ENCODE results near the gene CYP11A1. TPM values are rescaled to one million over a fixed set of nuclear protein-coding genes. Genes with fewer than 3 reads are reported as not detected.

The CYP11A1 gene
- polyA plus RNA-seq, 3 donors, result not detected

DNA sequence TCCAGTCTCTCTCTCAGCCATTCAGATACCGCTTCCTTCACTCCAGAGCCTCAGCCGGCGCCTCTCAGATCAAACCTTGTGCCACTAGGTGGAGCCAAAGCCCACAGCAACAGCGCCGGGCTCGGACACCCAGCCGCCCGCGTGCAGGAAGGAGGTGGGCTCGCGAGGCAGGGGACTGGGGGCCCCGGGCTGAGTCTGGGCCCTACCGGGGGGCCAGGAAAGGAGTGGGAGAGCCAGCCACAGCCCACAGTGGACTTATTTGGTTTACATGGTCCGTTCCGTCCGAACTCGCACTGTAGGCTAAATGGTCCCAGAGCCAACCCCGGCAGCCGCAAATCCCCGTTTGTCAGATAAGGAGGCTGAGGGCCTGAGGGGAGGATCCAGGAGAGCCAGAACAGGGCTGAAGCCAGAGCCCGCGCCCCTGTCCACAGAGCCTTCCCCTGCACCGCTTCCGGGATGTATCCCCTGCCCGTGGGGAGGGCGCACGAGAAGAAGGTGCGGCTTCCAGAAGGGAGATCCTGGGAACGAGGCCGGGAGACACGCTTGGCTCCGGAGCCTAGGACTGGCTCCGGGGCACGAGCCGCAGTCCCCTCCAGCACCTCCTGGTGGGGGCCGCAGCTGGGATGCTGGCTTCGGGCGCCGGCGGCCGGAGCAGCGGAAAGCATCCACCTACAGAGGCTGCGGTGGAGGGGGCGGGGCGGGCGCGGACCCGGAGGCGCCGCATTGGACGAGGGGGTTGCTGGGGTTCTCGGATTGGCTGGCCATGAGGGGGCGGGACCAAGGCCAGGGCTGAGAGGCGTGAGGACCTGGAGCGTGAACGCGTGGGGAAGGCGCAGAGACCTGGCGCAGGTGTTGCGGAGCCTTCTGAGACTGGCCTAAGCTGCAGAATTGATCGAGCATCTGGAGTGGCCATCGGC is 6.5 kb upstream of the CYP11A1 start:
- H3K36me3 ChIP-seq (replicated peaks in 1 of 2; ENCODE audit: control insufficient read depth in 1 of 2, insufficient read depth in 2 of 2, low read length in 2 of 2), result no peaks in the 10 kb centered on the region
- peaks cover 3 to 21% of the 10 kb centered on the region in 2 donors for H3K27me3 ChIP-seq (ENCODE audit: control insufficient read depth in 2 of 2, insufficient read depth in 2 of 2, low read length in 2 of 2)
- intact Hi-C loops (cut with micrococcal nuclease), result loop anchor here (2.0 to 10.0 kb wide), 5 partner anchors 65 to 393 kb away; no protein-coding TSS in a partner anchor
- H3K4me3 ChIP-seq (replicated peaks in 1 of 3; ENCODE audit: low read depth in 2 of 3, low read length in 3 of 3), result peak overlapping the region; percentile 46 to 82 (median 63)
- H3K36me3 Mint-ChIP-seq, result no peaks in the 10 kb centered on the region
- peaks cover 20% of the 10 kb centered on the region for H3K4me1 Mint-ChIP-seq
- H2AFZ ChIP-seq (ENCODE audit: insufficient read depth, low read depth, low read length, poor library complexity, severe bottlenecking), result peak overlapping the region; percentile 92
- peak; percentile 80 to 87 (median 83) for DNase-seq
- TF ChIP-seq, protein P1, sequence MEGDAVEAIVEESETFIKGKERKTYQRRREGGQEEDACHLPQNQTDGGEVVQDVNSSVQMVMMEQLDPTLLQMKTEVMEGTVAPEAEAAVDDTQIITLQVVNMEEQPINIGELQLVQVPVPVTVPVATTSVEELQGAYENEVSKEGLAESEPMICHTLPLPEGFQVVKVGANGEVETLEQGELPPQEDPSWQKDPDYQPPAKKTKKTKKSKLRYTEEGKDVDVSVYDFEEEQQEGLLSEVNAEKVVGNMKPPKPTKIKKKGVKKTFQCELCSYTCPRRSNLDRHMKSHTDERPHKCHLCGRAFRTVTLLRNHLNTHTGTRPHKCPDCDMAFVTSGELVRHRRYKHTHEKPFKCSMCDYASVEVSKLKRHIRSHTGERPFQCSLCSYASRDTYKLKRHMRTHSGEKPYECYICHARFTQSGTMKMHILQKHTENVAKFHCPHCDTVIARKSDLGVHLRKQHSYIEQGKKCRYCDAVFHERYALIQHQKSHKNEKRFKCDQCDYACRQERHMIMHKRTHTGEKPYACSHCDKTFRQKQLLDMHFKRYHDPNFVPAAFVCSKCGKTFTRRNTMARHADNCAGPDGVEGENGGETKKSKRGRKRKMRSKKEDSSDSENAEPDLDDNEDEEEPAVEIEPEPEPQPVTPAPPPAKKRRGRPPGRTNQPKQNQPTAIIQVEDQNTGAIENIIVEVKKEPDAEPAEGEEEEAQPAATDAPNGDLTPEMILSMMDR (IDR thresholded peaks at IDR 0.05), result peak; percentile 97
- WGBS (ENCODE audit: insufficient coverage), result under 1% methylated on average over 62 of the region's 62 CpGs
- peak overlapping the region; percentile 95 for H3K4me2 ChIP-seq (replicated peaks; ENCODE audit: extremely low read depth, low read length, poor library complexity, severe bottlenecking)
- H3K4me3 Mint-ChIP-seq, result peak overlapping the region; percentile 75 to 88
- H3K79me2 ChIP-seq (ENCODE audit: insufficient read depth, low read length), result no peaks in the 10 kb centered on the region
- H3K27ac Mint-ChIP-seq, result no peak overlapping the region
- H4K20me1 ChIP-seq (ENCODE audit: insufficient read depth, low read length), result peaks cover 6% of the 10 kb centered on the region
- H3K27ac ChIP-seq (ENCODE audit: low read depth in 1 of 2, low read length in 2 of 2), result no peak overlapping the region
- no peaks in the 10 kb centered on the region for H3K9me3 Mint-ChIP-seq
- peaks cover 23 to 51% (median 26%) of the 10 kb centered on the region in 3 donors for H3K27me3 Mint-ChIP-seq (ENCODE audit: low read depth in 3 of 3)
- peaks cover 14 to 19% of the 10 kb centered on the region in 2 donors for H3K4me1 ChIP-seq (ENCODE audit: control insufficient read depth in 1 of 2, insufficient read depth in 2 of 2, low read length in 2 of 2)
- no peak overlapping the region for H3K9ac ChIP-seq (ENCODE audit: insufficient read depth, low read length, poor library complexity, severe bottlenecking)
- H3K9me3 ChIP-seq (replicated peaks in 1 of 2; ENCODE audit: control insufficient read depth in 1 of 2, insufficient read depth in 1 of 2, low read length in 2 of 2), result no peaks in the 10 kb centered on the region

DNA sequence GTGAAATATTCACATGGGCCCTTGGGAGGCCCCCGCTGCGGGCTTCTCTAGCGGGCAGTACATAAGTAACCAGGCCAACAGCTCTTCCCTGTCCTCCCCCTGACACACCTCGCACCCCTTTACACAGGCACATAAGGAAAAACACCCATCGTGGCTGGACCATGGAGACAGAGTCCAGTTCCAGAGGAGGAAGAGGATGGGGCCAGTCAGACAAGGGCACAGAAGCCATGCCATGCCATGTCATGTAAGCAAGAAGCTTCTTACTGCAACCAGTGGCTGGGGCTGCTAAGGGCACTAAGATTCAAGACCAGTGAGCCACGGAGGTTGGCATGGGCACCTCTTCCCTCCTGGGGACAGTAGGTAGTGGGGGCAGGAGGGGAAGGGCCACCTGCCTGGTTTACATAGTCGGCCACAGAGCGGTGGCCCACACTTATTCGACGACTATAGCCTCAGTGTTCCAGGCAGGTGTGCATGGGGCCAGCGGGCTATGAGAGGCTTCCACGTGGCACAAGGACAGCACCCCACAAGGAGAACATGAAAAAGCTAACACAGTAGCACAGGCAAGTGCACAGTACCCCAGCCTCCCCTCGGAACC is 5.7 kb upstream of the CYP11A1 start:
- Mint-ChIP-seq H3K4me3 (peak overlapping the region; percentile 75 to 88), H3K9me3 (no peaks in the 10 kb centered on the region), H3K27ac (no peak overlapping the region), H3K36me3 (no peaks in the 10 kb centered on the region), H3K27me3 (ENCODE audit: low read depth in 3 of 3) (peaks cover 30 to 53% (median 33%) of the 10 kb centered on the region in 3 donors), H3K4me1 (peaks cover 18% of the 10 kb centered on the region)
- Histone ChIP-seq H4K20me1 (ENCODE audit: insufficient read depth, low read length) (peaks cover 6% of the 10 kb centered on the region), H3K4me1 (ENCODE audit: control insufficient read depth in 1 of 2, insufficient read depth in 2 of 2, low read length in 2 of 2) (peaks cover 14 to 19% of the 10 kb centered on the region in 2 donors), H3K9me3 (replicated peaks in 1 of 2; ENCODE audit: control insufficient read depth in 1 of 2, insufficient read depth in 1 of 2, low read length in 2 of 2) (no peaks in the 10 kb centered on the region), H3K4me2 (replicated peaks; ENCODE audit: extremely low read depth, low read length, poor library complexity, severe bottlenecking) (no peak overlapping the region), H3K36me3 (replicated peaks in 1 of 2; ENCODE audit: control insufficient read depth in 1 of 2, insufficient read depth in 2 of 2, low read length in 2 of 2) (no peaks in the 10 kb centered on the region), H3K27ac (ENCODE audit: low read depth in 1 of 2, low read length in 2 of 2) (no peak overlapping the region), H3K4me3 (replicated peaks in 1 of 3; ENCODE audit: low read depth in 2 of 3, low read length in 3 of 3) (no peak overlapping the region), H3K79me2 (ENCODE audit: insufficient read depth, low read length) (no peaks in the 10 kb centered on the region), H3K9ac (ENCODE audit: insufficient read depth, low read length, poor library complexity, severe bottlenecking) (no peak overlapping the region), H2AFZ (ENCODE audit: insufficient read depth, low read depth, low read length, poor library complexity, severe bottlenecking) (peak overlapping the region; percentile 92), H3K27me3 (ENCODE audit: control insufficient read depth in 2 of 2, insufficient read depth in 2 of 2, low read length in 2 of 2) (peaks cover 3 to 25% of the 10 kb centered on the region in 2 donors)
- intact Hi-C loops (cut with micrococcal nuclease), result loop anchor here (5.0 to 10.0 kb wide), 4 partner anchors 119 to 394 kb away; no protein-coding TSS in a partner anchor
- TF ChIP-seq, protein P1 (IDR thresholded peaks at IDR 0.05), result no peak
- DNase-seq, result no peak
- 48% methylated on average over 5 of the region's 13 CpGs for WGBS (ENCODE audit: insufficient coverage)
